Measurements from ENCODE around the gene EARS2. TPM values are rescaled to one million over a fixed set of nuclear protein-coding genes. Genes with fewer than 3 reads are reported as not detected.

Gene EARS2
- total and polyA plus RNA-seq, 10 of the 15 experiments (the other 5 are each of a cell fraction or from before 2014, with no cell fraction given) = 12.9 to 65.9 (median 33.5) TPM

- ChIA-PET POLR2A (interaction anchor here (0.6 kb wide), 1 partner anchor 44 kb away, joined by 3 read pairs; no protein-coding TSS in a partner anchor), CTCF (no interaction called here), SMC1A (ENCODE audit: uncharacterized antibody, unreplicated experiment) (no interaction called here), RAD21 (ENCODE audit: unreplicated experiment) (no interaction called here)
- Histone ChIP-seq H3K27me3 (replicated peaks in 1 of 2; ENCODE audit: control insufficient read depth in 2 of 2, insufficient read depth in 2 of 2, low read length in 1 of 2) (no peaks in the 10 kb centered on the region), H3K4me2 (ENCODE audit: control insufficient read depth, insufficient read depth) (no peak overlapping the region), H3K4me3 (no peak overlapping the region), H3K9me3 (replicated peaks; ENCODE audit: control insufficient read depth, insufficient read depth, low read length) (no peaks in the 10 kb centered on the region), H4K20me1 (ENCODE audit: control insufficient read depth, insufficient read depth) (no peaks in the 10 kb centered on the region; the same call in 1 of the 2 replicates), H3K9ac (ENCODE audit: control insufficient read depth, insufficient read depth, low read length) (no peak overlapping the region), H3K79me2 (ENCODE audit: control insufficient read depth, insufficient read depth, low read length) (no peaks in the 10 kb centered on the region), H3K4me1 (ENCODE audit: control insufficient read depth, insufficient read depth, low read length) (no peaks in the 10 kb centered on the region), H3K36me3 (ENCODE audit: control insufficient read depth in 2 of 2, insufficient read depth in 2 of 2, low read length in 1 of 2) (peaks cover 19 to 37% of the 10 kb centered on the region in 2 experiments; a peak in 3 of 4 replicates), H2AFZ (ENCODE audit: control insufficient read depth, low read depth, low read length) (no peak overlapping the region), H3K27ac (ENCODE audit: control insufficient read depth, insufficient read depth) (no peak overlapping the region)
- ATAC-seq (no peak), FAIRE-seq (no peak), DNase-seq (ENCODE audit: low read depth, low spot score) (no peak)
- WGBS (ENCODE audit: insufficient coverage, insufficient replicate concordance, low lambda C conversion rate, missing lambda C conversion rate) = 97% methylated on average over 11 of the region's 11 CpGs
- no TSS peak for BruUV-seq (replicated peaks)
- intact Hi-C loops (cut with micrococcal nuclease; ENCODE audit: unreplicated experiment) (no loop called here), in situ Hi-C loops (cut with MboI) (no loop called here)
- TF ChIP-seq TAF1 (IDR thresholded peaks at IDR 0.05; ENCODE audit: borderline replicate concordance, low read depth, low read length) (no peak), ZNF384 (IDR thresholded peaks at IDR 0.05; ENCODE audit: borderline replicate concordance, low read depth, low read length) (no peak), NR2C2 (IDR thresholded peaks at IDR 0.05; ENCODE audit: borderline replicate concordance, control insufficient read depth, insufficient read length, low read depth) (no peak), TCF12 (IDR thresholded peaks at IDR 0.05; ENCODE audit: low read depth, low read length) (no peak), EGR1 (IDR thresholded peaks at IDR 0.05; ENCODE audit: borderline replicate concordance in 1 of 2, low read depth in 2 of 2, low read length in 2 of 2) (no peak), CBX3 (IDR thresholded peaks at IDR 0.05; ENCODE audit: borderline replicate concordance, low read depth) (no peak), CUX1 (IDR thresholded peaks at IDR 0.05; ENCODE audit: insufficient replicate concordance, low read depth, low read length) (no peak), NFYB (IDR thresholded peaks at IDR 0.05; ENCODE audit: insufficient read depth, low read depth, low read length) (no peak), RCOR1 (conservative IDR thresholded peaks at IDR 0.05; ENCODE audit: low read depth, low read length) (no peak), RELA (IDR thresholded peaks at IDR 0.05; ENCODE audit: borderline replicate concordance, partially characterized antibody) (no peak), TARDBP (IDR thresholded peaks at IDR 0.05; ENCODE audit: borderline replicate concordance) (no peak), SMAD5 (IDR thresholded peaks at IDR 0.05; ENCODE audit: low read depth) (no peak), ZNF24 (IDR thresholded peaks at IDR 0.05) (no peak), BHLHE40 (IDR thresholded peaks at IDR 0.05; ENCODE audit: borderline replicate concordance in 1 of 2, low read depth in 2 of 2, low read length in 1 of 2) (no peak), MXI1 (IDR thresholded peaks at IDR 0.05; ENCODE audit: low read depth, low read length) (no peak), SUZ12 (IDR thresholded peaks at IDR 0.05; ENCODE audit: unreplicated experiment) (no peak), NR2C1 (IDR thresholded peaks at IDR 0.05) (no peak)
Observed at GRCh38 chr16:23527961-23528643, 29.0 kb downstream of the EARS2 start.

Measured in GM12878 (cell line).